ENCODE data around the gene ANXA11. TPM values are rescaled to one million over a fixed set of nuclear protein-coding genes. Genes with fewer than 3 reads are reported as not detected.

Gene ANXA11
- total and polyA plus RNA-seq, 8 donors, result 91.4 to 293 (median 161) TPM

GRCh38 chr10:80165173-80165572 lies 40.2 kb downstream of the ANXA11 start:
- peaks cover 60 to 98% (median 92%) of the 10 kb centered on the region in 4 donors for H3K36me3 ChIP-seq
- H3K27ac ChIP-seq, result peak overlapping the region; percentile 9 to 86 (median 64)
- H3K4me3 ChIP-seq, result no peak overlapping the region
- H3K4me1 ChIP-seq, result peaks cover 35 to 97% (median 71%) of the 10 kb centered on the region in 4 donors
- no peak for TF ChIP-seq CTCF (IDR thresholded peaks at IDR 0.05)
- H3K9me3 ChIP-seq, result no peaks in the 10 kb centered on the region
- intact Hi-C loops (cut with DNase I; ENCODE audit: low total_unique reads), result no loop called here
- peak in 1 of 2 donors; percentile 50 for DNase-seq
- H3K27me3 ChIP-seq, result no peaks in the 10 kb centered on the region
- 75 to 83% (median 79%) methylated on average over 7 of the region's 7 CpGs for WGBS, 5 donors

GRCh38 chr10:80164596-80164995 lies 40.7 kb downstream of the ANXA11 start:
- whole genome bisulfite sequencing, 5 donors, result 85 to 94% (median 89%) methylated on average over 6 to 7 of the region's 7 CpGs
- intact Hi-C loops (cut with DNase I; ENCODE audit: low total_unique reads), result no loop called here
- H3K36me3 ChIP-seq, result peaks cover 63 to 100% (median 94%) of the 10 kb centered on the region in 4 donors
- TF ChIP-seq POLR2AphosphoS5 (IDR thresholded peaks at IDR 0.05) (no peak), CTCF (IDR thresholded peaks at IDR 0.05) (no peak), EP300 (IDR thresholded peaks at IDR 0.05) (no peak), POLR2A (IDR thresholded peaks at IDR 0.05) (no peak)
- H3K4me1 ChIP-seq, result peaks cover 34 to 97% (median 67%) of the 10 kb centered on the region in 4 donors
- H3K27ac ChIP-seq, result peak overlapping the region; percentile 9 to 86 (median 64)
- H3K4me3 ChIP-seq, result no peak overlapping the region
- no peak for DNase-seq
- no peaks in the 10 kb centered on the region for H3K27me3 ChIP-seq
- no peaks in the 10 kb centered on the region for H3K9me3 ChIP-seq

- intact Hi-C loops (cut with DNase I; ENCODE audit: low total_unique reads), result no loop called here
- TF ChIP-seq POLR2AphosphoS5 (IDR thresholded peaks at IDR 0.05), result peak in 2 of 3 donors; percentile 48 to 87
- no peak for TF ChIP-seq CTCF (IDR thresholded peaks at IDR 0.05)
- no peak for TF ChIP-seq POLR2A (IDR thresholded peaks at IDR 0.05)
- TF ChIP-seq EP300 (IDR thresholded peaks at IDR 0.05), result no peak
These were observed 41.5 kb downstream of the ANXA11 start for GRCh38 chr10:80163741-80164341.

GRCh38 chr10:80161321-80162083 lies 43.8 kb downstream of the ANXA11 start:
- H3K27ac ChIP-seq, result peak overlapping the region; percentile 6 to 87 (median 80)
- no peak overlapping the region for H3K4me3 ChIP-seq
- peaks cover 49 to 97% (median 62%) of the 10 kb centered on the region in 4 donors for H3K4me1 ChIP-seq
- intact Hi-C loops (cut with DNase I; ENCODE audit: low total_unique reads), result no loop called here
- WGBS, 5 donors, result 74 to 82% (median 74%) methylated on average over 13 to 21 of the region's 21 CpGs
- peaks cover 68 to 100% (median 99%) of the 10 kb centered on the region in 4 donors for H3K36me3 ChIP-seq
- TF ChIP-seq POLR2AphosphoS5 (IDR thresholded peaks at IDR 0.05), result no peak
- TF ChIP-seq POLR2A (IDR thresholded peaks at IDR 0.05), result no peak
- TF ChIP-seq EP300 (IDR thresholded peaks at IDR 0.05), result no peak
- TF ChIP-seq CTCF (IDR thresholded peaks at IDR 0.05), result no peak
- H3K9me3 ChIP-seq, result no peaks in the 10 kb centered on the region
- DNase-seq, result peak in 1 of 2 donors; percentile 54
- H3K27me3 ChIP-seq, result no peaks in the 10 kb centered on the region

More at GRCh38 chr10:80163741-80164341, 41.5 kb downstream of the ANXA11 start:
- Histone ChIP-seq H3K27ac (peak overlapping the region; percentile 9 to 86 (median 64)), H3K9me3 (no peaks in the 10 kb centered on the region), H3K4me1 (peaks cover 42 to 97% (median 67%) of the 10 kb centered on the region in 4 donors), H3K27me3 (no peaks in the 10 kb centered on the region), H3K4me3 (no peak overlapping the region), H3K36me3 (peaks cover 63 to 100% (median 97%) of the 10 kb centered on the region in 4 donors)
- 39 to 62% (median 49%) methylated on average over 7 to 8 of the region's 8 CpGs for WGBS, 5 donors
- peak in 1 of 2 donors; percentile 72 for DNase-seq

Data from stomach (tissue), 9 donors.